Mesenteric fat pad (tissue), 1 donor: Measurements from ENCODE around the gene PIPOX. TPM values are rescaled to one million over a fixed set of nuclear protein-coding genes. Genes with fewer than 3 reads are reported as not detected.

Experiments
- DNase-seq: peaks from one replicate; pipeline ENCODE4 v3.0.0-alpha.2; 2020; ENCODE audit warnings: low spot score
- total RNA-seq: library from RNA; stranded (reverse); fragmentation: NEBNext Ultra II Directional; extraction: Animal tissue kit (Norgen Biotek cat#: 25700); gene quantifications from one replicate; pipeline ENCODE4 v1.2.1, GENCODE V29; 2021
- donor health status: DM: yes; HTN: yes; CAD: no.

PIPOX gene
- total RNA-seq, 1 donor from 2014 or later: 1.3 TPM

- DNase-seq: no peak
Measured at GRCh38 chr17:29018788-29019474, 24.0 kb upstream of the PIPOX start.

- DNase-seq: no peak
Measured at GRCh38 chr17:29019475-29020181, 23.3 kb upstream of the PIPOX start.

- DNase-seq: no peak
Measured at GRCh38 chr17:29020576-29020975, 22.4 kb upstream of the PIPOX start.

GRCh38 chr17:29021226-29021625, 21.7 kb upstream of the PIPOX start:
- DNase-seq: no peak

- DNase-seq: no peak
Measured at GRCh38 chr17:29022074-29022473, 20.9 kb upstream of the PIPOX start.

- DNase-seq: no peak
Measured at GRCh38 chr17:29024316-29024952, 18.5 kb upstream of the PIPOX start.

GRCh38 chr17:29031488-29031887, 11.5 kb upstream of the PIPOX start:
- DNase-seq: no peak

- no peak for DNase-seq
Measured at GRCh38 chr17:29032013-29032856, 10.7 kb upstream of the PIPOX start.

- no peak for DNase-seq
Measured at GRCh38 chr17:29032857-29033197, 10.1 kb upstream of the PIPOX start.

GRCh38 chr17:29034510-29034909, 8.4 kb upstream of the PIPOX start:
- DNase-seq: no peak

- no peak for DNase-seq
Measured at GRCh38 chr17:29036584-29036983, 6.4 kb upstream of the PIPOX start.

GRCh38 chr17:29037739-29038084, 5.2 kb upstream of the PIPOX start:
- no peak for DNase-seq

GRCh38 chr17:29038085-29038795, 4.7 kb upstream of the PIPOX start:
- DNase-seq: no peak

- no peak for DNase-seq
Measured at GRCh38 chr17:29039764-29040598, 3.0 kb upstream of the PIPOX start.

GRCh38 chr17:29041091-29041490, 1.9 kb upstream of the PIPOX start:
- no peak for DNase-seq

GRCh38 chr17:29041571-29041970, 1.4 kb upstream of the PIPOX start:
- no peak for DNase-seq

GRCh38 chr17:29042026-29042678, 789 bp upstream of the PIPOX start:
- no peak for DNase-seq

- DNase-seq: no peak
Measured at GRCh38 chr17:29043539-29044145, 701 bp downstream of the PIPOX start.

- no peak for DNase-seq
Measured at GRCh38 chr17:29045026-29045425, 2.1 kb downstream of the PIPOX start.
